HepG2 (cell line): Measurements from ENCODE around the gene PKD1L1. TPM values are rescaled to one million over a fixed set of nuclear protein-coding genes. Genes with fewer than 3 reads are reported as not detected.

ENCODE experiments used
- ATAC-seq: fragments of 200-7000 bp; cut with Tn5 transposase; 3 replicates; pipeline ENCODE4 v1.9.1; 2020; ENCODE audit warnings: mild to moderate bottlenecking, moderate library complexity
- BruUV-seq: library from RNA; stranded (reverse); fragments of 400-500 nt; replicated peaks from 2 replicates; lab custom pipeline; 2021; lab: Mats Ljungman, UMichigan
- CTCF ChIA-PET: fragments of 300-600 bp; formaldehyde crosslinking; extraction: SDS; loops from one replicate; lab custom pipeline; 2021; ENCODE audit warnings: low total read pairs, inconsistent platforms, low intra/inter-chr PET ratio; lab: Yijun Ruan, JAX
- POLR2A ChIA-PET: fragments of 350-600 bp; sonication (Branson Sonifier 250); formaldehyde crosslinking; loops from one replicate; lab custom pipeline; 2020; ENCODE audit warnings: antibody characterized with exemption, inconsistent platforms; lab: Yijun Ruan, JAX
- DNase-seq: peaks from one replicate; pipeline ENCODE4 v3.0.0-alpha.2; 2015; ENCODE audit warnings: low spot score
- FAIRE-seq: peaks from 3 replicates; lab custom pipeline; 2011; peaks lifted over from hg19 to GRCh38; lab: Jason Lieb, UNC
- H2AFZ ChIP-seq: one replicate; pipeline ENCODE4 v1.6.1; 2011; ENCODE audit warnings: low read length, inconsistent platforms
- H3K27ac ChIP-seq: fragments of 300-600 bp; 3 replicates; pipeline ENCODE4 v1.8.0; 2011; ENCODE audit warnings: mixed run types, mild to moderate bottlenecking, mixed read lengths, low read length, inconsistent platforms; ENCODE audit not compliant: insufficient read depth; ENCODE audit errors: extremely low read length
- H3K27me3 ChIP-seq, 2 experiments: fragments of 200-600 bp in 1 of 2; 2 replicates in 1 of 2; 3 replicates in 1 of 2; pipeline versions ENCODE4 v1.6.0 to v1.8.0; 2011; ENCODE audit warnings: low read length in 2 of 2, mild to moderate bottlenecking in 2 of 2, moderate library complexity in 2 of 2, inconsistent platforms in 1 of 2; ENCODE audit not compliant: insufficient read depth in 2 of 2, control insufficient read depth in 1 of 2
- H3K36me3 ChIP-seq, 2 experiments: fragments of 200-600 bp in 1 of 2; replicated peaks in 1 of 2; 2 replicates in 1 of 2; 3 replicates in 1 of 2; pipeline versions ENCODE4 v1.5.1 to v1.8.0; 2011; ENCODE audit warnings: low read length in 2 of 2, inconsistent platforms in 1 of 2; ENCODE audit not compliant: insufficient read depth in 2 of 2, control insufficient read depth in 1 of 2
- H3K4me1 ChIP-seq: 2 replicates; pipeline ENCODE4 v1.5.1; 2012; ENCODE audit warnings: low read length, inconsistent platforms; ENCODE audit not compliant: insufficient read depth
- H3K4me2 ChIP-seq: 2 replicates; pipeline ENCODE4 v1.6.0; 2011; ENCODE audit warnings: low read depth, low read length, inconsistent platforms
- H3K4me3 ChIP-seq, 3 experiments: fragments of 200-600 bp in 1 of 3; sonication (generic), shearing (Covaris generic) in 1 of 3; replicated peaks in 1 of 3; 2 replicates each; pipeline ENCODE4 v1.5.1; 2011 to 2016; ENCODE audit warnings: low read length in 3 of 3, inconsistent platforms in 2 of 3, low read depth in 2 of 3, mild to moderate bottlenecking in 2 of 3, control low read depth in 1 of 3, mixed read lengths in 1 of 3; ENCODE audit not compliant: insufficient read depth in 1 of 3
- H3K79me2 ChIP-seq: one replicate; pipeline ENCODE4 v1.6.1; 2011; ENCODE audit warnings: low read length, inconsistent platforms; ENCODE audit not compliant: insufficient read depth
- H3K9ac ChIP-seq: 2 replicates; pipeline ENCODE4 v1.6.0; 2011; ENCODE audit warnings: mild to moderate bottlenecking, low read depth, low read length, inconsistent platforms; ENCODE audit not compliant: insufficient read depth
- H3K9me3 ChIP-seq: 2 replicates; pipeline ENCODE4 v1.5.1; 2012; ENCODE audit warnings: mild to moderate bottlenecking, low read length
- H4K20me1 ChIP-seq: 2 replicates; pipeline ENCODE4 v1.6.0; 2011; ENCODE audit warnings: inconsistent platforms, mild to moderate bottlenecking, low read length, moderate library complexity; ENCODE audit not compliant: insufficient read depth
- ERF ChIP-seq: IDR thresholded peaks from 2 replicates; pipeline ENCODE4 v1.6.1; 2018; ENCODE audit warnings: missing biosample characterization, missing genetic modification reagents
- FOXP1 ChIP-seq, 2 experiments: fragments of 450-650 bp in 1 of 2; IDR thresholded peaks; 2 replicates each; pipeline ENCODE4 v1.6.1; 2017 to 2018; ENCODE audit warnings: antibody characterized with exemption in 1 of 2
- GATAD2A ChIP-seq: IDR thresholded peaks from 2 replicates; pipeline ENCODE4 v1.6.1; 2016
- KAT8 ChIP-seq: IDR thresholded peaks from 2 replicates; pipeline ENCODE4 v1.6.1; 2016; ENCODE audit warnings: missing genetic modification reagents, missing compliant biosample characterization
- MTA1 ChIP-seq: sonication (generic); formaldehyde crosslinking; IDR thresholded peaks from 2 replicates; pipeline ENCODE4 v1.4.0; 2020; ENCODE audit warnings: missing genetic modification reagents, mild to moderate bottlenecking, borderline replicate concordance
- NCOA2 ChIP-seq: sonication (generic); formaldehyde crosslinking; IDR thresholded peaks from 2 replicates; pipeline ENCODE4 v1.8.0; 2022; ENCODE audit warnings: inconsistent platforms
- ZNF234 ChIP-seq: sonication (generic); formaldehyde crosslinking; conservative IDR thresholded peaks from 2 replicates; pipeline ENCODE4 v1.5.1; 2020; ENCODE audit warnings: mild to moderate bottlenecking, missing genetic modification reagents
- ZNF263 ChIP-seq: sonication (generic); formaldehyde crosslinking; IDR thresholded peaks from 2 replicates; pipeline ENCODE4 v1.4.0; 2020; ENCODE audit warnings: missing genetic modification reagents
- ZNF264 ChIP-seq: sonication (generic); formaldehyde crosslinking; IDR thresholded peaks from 2 replicates; pipeline ENCODE4 v1.4.0; 2020; ENCODE audit warnings: missing genetic modification reagents
- ZNF30 ChIP-seq: sonication (generic); formaldehyde crosslinking; IDR thresholded peaks from 2 replicates; pipeline ENCODE4 v1.5.0; 2020; ENCODE audit warnings: mild to moderate bottlenecking, missing genetic modification reagents
- in situ Hi-C: cut with HindIII; loops from 2 replicates; pipeline ENCODE4 v1.10.0; 2017; ENCODE audit warnings: low pct_unique_long_range_greater_than_20kb; ENCODE audit not compliant: extremely low pct_ligation_motif_present
- intact Hi-C: fragments of 100-400 bp; cut with micrococcal nuclease; formaldehyde crosslinking; loops from one replicate; pipeline ENCODE4 v1.10.0; 2022; ENCODE audit not compliant: unreplicated experiment
- polyA plus RNA-seq, 8 experiments: library from polyadenylated mRNA; depleted of rRNA in 3 of 8; stranded (reverse) in 7 of 8; unstranded in 1 of 8; fragments of >200 nt; fragmentation: Illumina TruSeq in 4 of 8; extraction: Trizol in 4 of 8; gene quantifications; 2 replicates each; pipeline versions ENCODE4 v1.2.1 to v1.2.3, GENCODE V29; 2011 to 2016; ENCODE audit warnings: low read depth in 4 of 8, missing spikeins in 1 of 8, mixed read lengths in 1 of 8; ENCODE audit not compliant: insufficient read depth in 1 of 8
- total RNA-seq, 5 experiments: library from RNA; depleted of rRNA; stranded (reverse); fragments of >200 nt; fragmentation: Illumina TruSeq; extraction: Trizol; gene quantifications; 2 replicates each; pipeline ENCODE4 v1.2.3, GENCODE V29; 2016; ENCODE audit warnings: low read depth in 1 of 5
- TF ChIP-seq, protein P1 (sequence below): sonication (generic); formaldehyde crosslinking; IDR thresholded peaks from 2 replicates; pipeline ENCODE4 v1.8.1; 2022; ENCODE audit warnings: low read depth, mild to moderate bottlenecking, missing genetic modification reagents
- TF ChIP-seq, protein P2 (sequence below): sonication (generic); formaldehyde crosslinking; conservative IDR thresholded peaks from 2 replicates; pipeline ENCODE4 v1.4.0; 2020; ENCODE audit warnings: mild to moderate bottlenecking, missing genetic modification reagents, moderate library complexity
- TF ChIP-seq, protein P3 (sequence below): sonication (generic); formaldehyde crosslinking; IDR thresholded peaks from 2 replicates; pipeline ENCODE4 v1.9.0; 2021; ENCODE audit warnings: mild to moderate bottlenecking, missing genetic modification reagents

The PKD1L1 gene
- total and polyA plus RNA-seq, 2 of the 13 experiments (the other 11 are each of a cell fraction or from before 2014, with no cell fraction given), result 0.01 TPM; not detected in 1

DNA sequence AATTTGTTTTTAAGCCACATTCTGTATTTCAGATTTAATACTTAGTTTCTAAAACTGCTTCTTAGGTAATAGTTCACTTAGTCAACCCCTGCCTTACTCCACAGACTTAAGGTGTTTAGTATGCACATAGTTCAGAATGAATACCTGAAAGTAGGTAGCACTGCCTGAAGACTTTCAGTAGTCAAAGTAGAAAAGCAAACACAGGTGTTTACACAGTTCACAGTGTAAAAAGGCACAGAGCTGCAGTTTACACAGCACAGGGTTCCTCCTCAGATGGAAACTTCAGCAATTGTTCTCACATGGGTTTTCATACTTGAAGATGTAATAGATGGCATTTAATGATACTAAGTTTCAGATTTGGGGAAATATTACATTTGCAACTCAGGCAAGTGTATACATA lies 3.1 kb upstream of the PKD1L1 start:
- H3K4me2 ChIP-seq, result no peak overlapping the region
- ChIA-PET POLR2A (interaction anchor here (0.9 to 1.0 kb wide), 2 partner anchors 12 to 137 kb away, joined by 3 read pairs; partner anchors contain the start of gene UPP1), CTCF (no interaction called here)
- no peak overlapping the region for H3K9ac ChIP-seq
- intact Hi-C loops (no loop called here), in situ Hi-C loops (no loop called here)
- no peaks in the 10 kb centered on the region for H3K9me3 ChIP-seq
- FAIRE-seq, result no peak
- H3K4me3 ChIP-seq, result no peak overlapping the region
- no peaks in the 10 kb centered on the region for H4K20me1 ChIP-seq
- peaks cover 42% of the 10 kb centered on the region for H3K4me1 ChIP-seq
- no peaks in the 10 kb centered on the region for H3K79me2 ChIP-seq
- no TSS peak for BruUV-seq
- no peaks in the 10 kb centered on the region; a peak in 1 of 5 replicates for H3K36me3 ChIP-seq
- no peaks in the 10 kb centered on the region for H3K27me3 ChIP-seq
- no peak overlapping the region for H2AFZ ChIP-seq
- ATAC-seq, result peak; percentile 91
- DNase-seq, result peak; percentile 37
- no peak overlapping the region for H3K27ac ChIP-seq
- TF ChIP-seq, protein P1, sequence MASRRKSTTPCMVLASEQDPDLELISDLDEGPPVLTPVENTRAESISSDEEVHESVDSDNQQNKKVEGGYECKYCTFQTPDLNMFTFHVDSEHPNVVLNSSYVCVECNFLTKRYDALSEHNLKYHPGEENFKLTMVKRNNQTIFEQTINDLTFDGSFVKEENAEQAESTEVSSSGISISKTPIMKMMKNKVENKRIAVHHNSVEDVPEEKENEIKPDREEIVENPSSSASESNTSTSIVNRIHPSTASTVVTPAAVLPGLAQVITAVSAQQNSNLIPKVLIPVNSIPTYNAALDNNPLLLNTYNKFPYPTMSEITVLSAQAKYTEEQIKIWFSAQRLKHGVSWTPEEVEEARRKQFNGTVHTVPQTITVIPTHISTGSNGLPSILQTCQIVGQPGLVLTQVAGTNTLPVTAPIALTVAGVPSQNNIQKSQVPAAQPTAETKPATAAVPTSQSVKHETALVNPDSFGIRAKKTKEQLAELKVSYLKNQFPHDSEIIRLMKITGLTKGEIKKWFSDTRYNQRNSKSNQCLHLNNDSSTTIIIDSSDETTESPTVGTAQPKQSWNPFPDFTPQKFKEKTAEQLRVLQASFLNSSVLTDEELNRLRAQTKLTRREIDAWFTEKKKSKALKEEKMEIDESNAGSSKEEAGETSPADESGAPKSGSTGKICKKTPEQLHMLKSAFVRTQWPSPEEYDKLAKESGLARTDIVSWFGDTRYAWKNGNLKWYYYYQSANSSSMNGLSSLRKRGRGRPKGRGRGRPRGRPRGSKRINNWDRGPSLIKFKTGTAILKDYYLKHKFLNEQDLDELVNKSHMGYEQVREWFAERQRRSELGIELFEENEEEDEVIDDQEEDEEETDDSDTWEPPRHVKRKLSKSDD (CRISPR knock-in tag), result no peak
- TF ChIP-seq FOXP1 (IDR thresholded peaks at IDR 0.05) (no peak), FOXP1 (CRISPR knock-in tag; IDR thresholded peaks at IDR 0.05) (peak; percentile 69; the same call in 1 of the 2 replicates), KAT8 (no peak), NCOA2 (CRISPR knock-in tag) (0 out of 2 replicates have a peak, but pooled peaks have one; percentile 29), ZNF264 (CRISPR knock-in tag) (no peak), ZNF234 (CRISPR knock-in tag) (no peak), ZNF30 (no peak), ZNF263 (no peak), MTA1 (CRISPR knock-in tag) (no peak), ERF (CRISPR knock-in tag) (no peak), GATAD2A (peak; percentile 61)
- TF ChIP-seq, protein P2, sequence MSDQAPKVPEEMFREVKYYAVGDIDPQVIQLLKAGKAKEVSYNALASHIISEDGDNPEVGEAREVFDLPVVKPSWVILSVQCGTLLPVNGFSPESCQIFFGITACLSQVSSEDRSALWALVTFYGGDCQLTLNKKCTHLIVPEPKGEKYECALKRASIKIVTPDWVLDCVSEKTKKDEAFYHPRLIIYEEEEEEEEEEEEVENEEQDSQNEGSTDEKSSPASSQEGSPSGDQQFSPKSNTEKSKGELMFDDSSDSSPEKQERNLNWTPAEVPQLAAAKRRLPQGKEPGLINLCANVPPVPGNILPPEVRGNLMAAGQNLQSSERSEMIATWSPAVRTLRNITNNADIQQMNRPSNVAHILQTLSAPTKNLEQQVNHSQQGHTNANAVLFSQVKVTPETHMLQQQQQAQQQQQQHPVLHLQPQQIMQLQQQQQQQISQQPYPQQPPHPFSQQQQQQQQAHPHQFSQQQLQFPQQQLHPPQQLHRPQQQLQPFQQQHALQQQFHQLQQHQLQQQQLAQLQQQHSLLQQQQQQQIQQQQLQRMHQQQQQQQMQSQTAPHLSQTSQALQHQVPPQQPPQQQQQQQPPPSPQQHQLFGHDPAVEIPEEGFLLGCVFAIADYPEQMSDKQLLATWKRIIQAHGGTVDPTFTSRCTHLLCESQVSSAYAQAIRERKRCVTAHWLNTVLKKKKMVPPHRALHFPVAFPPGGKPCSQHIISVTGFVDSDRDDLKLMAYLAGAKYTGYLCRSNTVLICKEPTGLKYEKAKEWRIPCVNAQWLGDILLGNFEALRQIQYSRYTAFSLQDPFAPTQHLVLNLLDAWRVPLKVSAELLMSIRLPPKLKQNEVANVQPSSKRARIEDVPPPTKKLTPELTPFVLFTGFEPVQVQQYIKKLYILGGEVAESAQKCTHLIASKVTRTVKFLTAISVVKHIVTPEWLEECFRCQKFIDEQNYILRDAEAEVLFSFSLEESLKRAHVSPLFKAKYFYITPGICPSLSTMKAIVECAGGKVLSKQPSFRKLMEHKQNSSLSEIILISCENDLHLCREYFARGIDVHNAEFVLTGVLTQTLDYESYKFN (CRISPR knock-in tag), result peak; percentile 58
- TF ChIP-seq, protein P3, sequence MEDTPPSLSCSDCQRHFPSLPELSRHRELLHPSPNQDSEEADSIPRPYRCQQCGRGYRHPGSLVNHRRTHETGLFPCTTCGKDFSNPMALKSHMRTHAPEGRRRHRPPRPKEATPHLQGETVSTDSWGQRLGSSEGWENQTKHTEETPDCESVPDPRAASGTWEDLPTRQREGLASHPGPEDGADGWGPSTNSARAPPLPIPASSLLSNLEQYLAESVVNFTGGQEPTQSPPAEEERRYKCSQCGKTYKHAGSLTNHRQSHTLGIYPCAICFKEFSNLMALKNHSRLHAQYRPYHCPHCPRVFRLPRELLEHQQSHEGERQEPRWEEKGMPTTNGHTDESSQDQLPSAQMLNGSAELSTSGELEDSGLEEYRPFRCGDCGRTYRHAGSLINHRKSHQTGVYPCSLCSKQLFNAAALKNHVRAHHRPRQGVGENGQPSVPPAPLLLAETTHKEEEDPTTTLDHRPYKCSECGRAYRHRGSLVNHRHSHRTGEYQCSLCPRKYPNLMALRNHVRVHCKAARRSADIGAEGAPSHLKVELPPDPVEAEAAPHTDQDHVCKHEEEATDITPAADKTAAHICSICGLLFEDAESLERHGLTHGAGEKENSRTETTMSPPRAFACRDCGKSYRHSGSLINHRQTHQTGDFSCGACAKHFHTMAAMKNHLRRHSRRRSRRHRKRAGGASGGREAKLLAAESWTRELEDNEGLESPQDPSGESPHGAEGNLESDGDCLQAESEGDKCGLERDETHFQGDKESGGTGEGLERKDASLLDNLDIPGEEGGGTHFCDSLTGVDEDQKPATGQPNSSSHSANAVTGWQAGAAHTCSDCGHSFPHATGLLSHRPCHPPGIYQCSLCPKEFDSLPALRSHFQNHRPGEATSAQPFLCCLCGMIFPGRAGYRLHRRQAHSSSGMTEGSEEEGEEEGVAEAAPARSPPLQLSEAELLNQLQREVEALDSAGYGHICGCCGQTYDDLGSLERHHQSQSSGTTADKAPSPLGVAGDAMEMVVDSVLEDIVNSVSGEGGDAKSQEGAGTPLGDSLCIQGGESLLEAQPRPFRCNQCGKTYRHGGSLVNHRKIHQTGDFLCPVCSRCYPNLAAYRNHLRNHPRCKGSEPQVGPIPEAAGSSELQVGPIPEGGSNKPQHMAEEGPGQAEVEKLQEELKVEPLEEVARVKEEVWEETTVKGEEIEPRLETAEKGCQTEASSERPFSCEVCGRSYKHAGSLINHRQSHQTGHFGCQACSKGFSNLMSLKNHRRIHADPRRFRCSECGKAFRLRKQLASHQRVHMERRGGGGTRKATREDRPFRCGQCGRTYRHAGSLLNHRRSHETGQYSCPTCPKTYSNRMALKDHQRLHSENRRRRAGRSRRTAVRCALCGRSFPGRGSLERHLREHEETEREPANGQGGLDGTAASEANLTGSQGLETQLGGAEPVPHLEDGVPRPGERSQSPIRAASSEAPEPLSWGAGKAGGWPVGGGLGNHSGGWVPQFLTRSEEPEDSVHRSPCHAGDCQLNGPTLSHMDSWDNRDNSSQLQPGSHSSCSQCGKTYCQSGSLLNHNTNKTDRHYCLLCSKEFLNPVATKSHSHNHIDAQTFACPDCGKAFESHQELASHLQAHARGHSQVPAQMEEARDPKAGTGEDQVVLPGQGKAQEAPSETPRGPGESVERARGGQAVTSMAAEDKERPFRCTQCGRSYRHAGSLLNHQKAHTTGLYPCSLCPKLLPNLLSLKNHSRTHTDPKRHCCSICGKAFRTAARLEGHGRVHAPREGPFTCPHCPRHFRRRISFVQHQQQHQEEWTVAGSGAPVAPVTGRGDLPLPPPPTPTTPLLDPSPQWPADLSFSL (CRISPR knock-in tag), result no peak
